SU-DHL-6 (cell line): ENCODE results near the gene EME1.
A peak's percentile ranks its signal among the peaks of the same experiment; 100 is the strongest.

Experiments used
- H2AFZ ChIP-seq: fragments of 200-600 bp; sonication (generic); 2 replicates; pipeline ENCODE4 v1.6.1; 2014; ENCODE audit warnings: low read depth, mild to moderate bottlenecking, moderate library complexity, mixed read lengths, antibody characterized with exemption, low read length; ENCODE audit not compliant: severe bottlenecking
- H3F3A ChIP-seq: fragments of 200-600 bp; shearing (Covaris generic); 2 replicates; pipeline ENCODE4 v1.6.0; 2016; ENCODE audit warnings: antibody characterized with exemption, mild to moderate bottlenecking; ENCODE audit not compliant: insufficient read depth
- H3K27ac ChIP-seq: fragments of 200-600 bp; sonication (generic); 2 replicates; pipeline ENCODE4 v1.5.1; 2016; ENCODE audit warnings: low read depth, mild to moderate bottlenecking, low read length, moderate library complexity, mixed read lengths
- H3K27me3 ChIP-seq: fragments of 200-600 bp; sonication (generic), shearing (Covaris generic); 2 replicates; pipeline ENCODE4 v1.6.0; 2014; ENCODE audit warnings: mild to moderate bottlenecking, low read length
- H3K36me3 ChIP-seq: fragments of 200-600 bp; sonication (generic); 2 replicates; pipeline ENCODE4 v1.6.1; 2014; ENCODE audit warnings: mild to moderate bottlenecking, low read length, mixed read lengths
- H3K4me2 ChIP-seq: fragments of 300-600, 200-600 bp; shearing (Covaris generic), sonication (generic); 2 replicates; pipeline ENCODE4 v1.6.0; 2014; ENCODE audit warnings: low read length, low read depth, mild to moderate bottlenecking; ENCODE audit not compliant: poor library complexity, severe bottlenecking
- H3K4me3 ChIP-seq: fragments of 200-600 bp; sonication (generic); 2 replicates; pipeline ENCODE4 v1.5.1; 2014; ENCODE audit warnings: antibody characterized with exemption, low read length, mild to moderate bottlenecking, mixed read lengths; ENCODE audit not compliant: insufficient read depth, poor library complexity, severe bottlenecking
- H3K79me2 ChIP-seq: fragments of 200-600 bp; sonication (generic); 2 replicates; pipeline ENCODE4 v1.6.1; 2014; ENCODE audit warnings: mild to moderate bottlenecking, low read length, moderate library complexity; ENCODE audit not compliant: insufficient read depth
- H3K9ac ChIP-seq: fragments of 200-600 bp; sonication (generic); 2 replicates; pipeline ENCODE4 v1.7.0; 2014; ENCODE audit warnings: mild to moderate bottlenecking, low read length
- H3K9me2 ChIP-seq: fragments of 200-600 bp; sonication (generic); replicated peaks from 2 replicates; pipeline ENCODE4 v1.6.1; 2014; ENCODE audit warnings: low read length; ENCODE audit not compliant: insufficient read depth
- H3K9me3 ChIP-seq: fragments of 200-600 bp; sonication (generic); 2 replicates; pipeline ENCODE4 v1.6.1; 2014; ENCODE audit warnings: low read length, mixed read lengths; ENCODE audit not compliant: insufficient read depth
- H4K20me1 ChIP-seq: fragments of 200-600 bp; sonication (generic); 2 replicates; pipeline ENCODE4 v1.6.1; 2014; ENCODE audit warnings: low read depth, mild to moderate bottlenecking, antibody characterized with exemption, low read length, moderate library complexity, mixed read lengths
- EZH2phosphoT487 ChIP-seq: fragments of 200-600 bp; sonication (generic), shearing (Covaris generic); conservative IDR thresholded peaks from 2 replicates; pipeline ENCODE4 v1.6.1; 2018; ENCODE audit warnings: mild to moderate bottlenecking, antibody characterized with exemption, low read length, moderate library complexity, mixed read lengths
- TF ChIP-seq, protein P1 (sequence below): fragments of 200-600 bp; sonication (generic); IDR thresholded peaks from one replicate; pipeline ENCODE4 v1.5.1; 2017; ENCODE audit warnings: antibody characterized with exemption, mild to moderate bottlenecking, low read length, moderate library complexity; ENCODE audit not compliant: insufficient read depth, poor library complexity, severe bottlenecking

EME1 gene

DNA sequence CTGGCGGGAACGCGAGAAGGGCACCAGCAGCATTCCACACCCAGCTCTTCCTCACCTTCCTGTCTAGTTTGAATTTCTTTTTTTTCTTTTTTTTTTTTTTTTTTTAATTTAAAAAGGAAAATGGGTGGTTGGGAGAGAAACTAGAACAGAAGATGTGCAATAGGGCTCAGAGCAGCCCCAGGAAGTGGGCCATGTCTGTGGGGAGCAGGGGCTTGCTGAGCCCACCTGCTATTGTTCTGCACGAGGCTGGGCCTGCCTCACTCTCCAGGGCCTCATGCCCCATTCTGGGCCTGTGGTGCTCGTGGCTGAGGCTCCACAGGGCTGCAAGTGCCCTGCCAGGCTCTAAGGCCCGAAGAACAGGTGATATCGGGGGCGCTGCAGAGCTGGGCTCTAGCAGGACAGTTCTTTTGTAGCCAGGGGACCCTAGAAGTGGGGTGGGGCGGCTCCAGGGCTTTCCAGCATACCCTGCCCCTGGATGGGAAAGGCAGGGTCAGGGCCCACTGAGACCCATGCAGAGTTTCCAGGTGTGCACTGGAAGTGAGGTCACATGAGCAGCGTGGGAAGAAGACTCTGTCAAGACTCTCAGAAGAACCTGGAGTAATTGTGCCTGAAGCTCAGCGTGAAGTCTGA is 12.4 kb upstream of the EME1 start:
- Histone ChIP-seq H3K9ac (no peak overlapping the region), H3F3A (0 out of 2 replicates have a peak, but pooled peaks cover 6% of the 10 kb centered on the region), H3K9me3 (no peaks in the 10 kb centered on the region), H3K4me2 (no peak overlapping the region), H3K36me3 (no peaks in the 10 kb centered on the region), H3K27me3 (no peaks in the 10 kb centered on the region), H3K4me3 (no peak overlapping the region), H3K79me2 (no peaks in the 10 kb centered on the region), H4K20me1 (no peaks in the 10 kb centered on the region), H3K27ac (no peak overlapping the region), H3K9me2 (no peaks in the 10 kb centered on the region), H2AFZ (no peak overlapping the region)
- no peak for TF ChIP-seq EZH2phosphoT487
- TF ChIP-seq, protein P1, sequence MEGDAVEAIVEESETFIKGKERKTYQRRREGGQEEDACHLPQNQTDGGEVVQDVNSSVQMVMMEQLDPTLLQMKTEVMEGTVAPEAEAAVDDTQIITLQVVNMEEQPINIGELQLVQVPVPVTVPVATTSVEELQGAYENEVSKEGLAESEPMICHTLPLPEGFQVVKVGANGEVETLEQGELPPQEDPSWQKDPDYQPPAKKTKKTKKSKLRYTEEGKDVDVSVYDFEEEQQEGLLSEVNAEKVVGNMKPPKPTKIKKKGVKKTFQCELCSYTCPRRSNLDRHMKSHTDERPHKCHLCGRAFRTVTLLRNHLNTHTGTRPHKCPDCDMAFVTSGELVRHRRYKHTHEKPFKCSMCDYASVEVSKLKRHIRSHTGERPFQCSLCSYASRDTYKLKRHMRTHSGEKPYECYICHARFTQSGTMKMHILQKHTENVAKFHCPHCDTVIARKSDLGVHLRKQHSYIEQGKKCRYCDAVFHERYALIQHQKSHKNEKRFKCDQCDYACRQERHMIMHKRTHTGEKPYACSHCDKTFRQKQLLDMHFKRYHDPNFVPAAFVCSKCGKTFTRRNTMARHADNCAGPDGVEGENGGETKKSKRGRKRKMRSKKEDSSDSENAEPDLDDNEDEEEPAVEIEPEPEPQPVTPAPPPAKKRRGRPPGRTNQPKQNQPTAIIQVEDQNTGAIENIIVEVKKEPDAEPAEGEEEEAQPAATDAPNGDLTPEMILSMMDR, result no peak

GRCh38 chr17:50361561-50362480 is 11.2 kb upstream of the EME1 start:
- no peaks in the 10 kb centered on the region for H3K79me2 ChIP-seq
- no peak for TF ChIP-seq EZH2phosphoT487
- TF ChIP-seq, protein P1, result peak; percentile 84
- no peaks in the 10 kb centered on the region for H3K36me3 ChIP-seq
- H3K27ac ChIP-seq, result no peak overlapping the region
- no peak overlapping the region for H3K4me3 ChIP-seq
- H3K4me2 ChIP-seq, result no peak overlapping the region
- no peaks in the 10 kb centered on the region for H4K20me1 ChIP-seq
- H2AFZ ChIP-seq, result no peak overlapping the region
- H3K9me2 ChIP-seq, result no peaks in the 10 kb centered on the region
- H3K9ac ChIP-seq, result no peak overlapping the region
- no peaks in the 10 kb centered on the region for H3K9me3 ChIP-seq
- no peaks in the 10 kb centered on the region for H3K27me3 ChIP-seq
- H3F3A ChIP-seq, result 0 out of 2 replicates have a peak, but pooled peaks cover 6% of the 10 kb centered on the region

DNA sequence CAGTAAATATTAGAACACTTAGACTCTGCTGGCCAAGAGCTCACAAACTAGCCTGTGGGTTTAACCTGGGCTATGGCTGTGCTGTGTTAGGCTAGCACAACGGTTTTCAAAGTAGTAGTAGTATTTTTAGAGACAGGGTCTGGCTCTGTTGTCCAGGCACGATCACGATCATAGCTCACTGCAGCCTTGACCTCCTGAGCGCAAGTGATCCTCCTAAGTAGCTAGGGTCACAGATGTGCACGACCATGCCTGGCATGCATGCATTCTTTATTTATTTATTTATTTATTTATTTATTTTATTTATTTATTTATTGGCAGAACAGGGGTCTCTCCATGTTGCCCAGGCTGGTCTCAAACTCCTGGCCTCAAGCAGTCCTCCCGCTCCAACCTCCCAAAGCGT is 10.4 kb upstream of the EME1 start:
- no peak overlapping the region for H2AFZ ChIP-seq
- H3K79me2 ChIP-seq, result no peaks in the 10 kb centered on the region
- no peak overlapping the region for H3K4me2 ChIP-seq
- H3K27ac ChIP-seq, result no peak overlapping the region
- no peaks in the 10 kb centered on the region for H3K9me3 ChIP-seq
- H3K36me3 ChIP-seq, result no peaks in the 10 kb centered on the region
- H4K20me1 ChIP-seq, result no peaks in the 10 kb centered on the region
- no peak overlapping the region for H3K4me3 ChIP-seq
- 0 out of 2 replicates have a peak, but pooled peaks cover 6% of the 10 kb centered on the region for H3F3A ChIP-seq
- TF ChIP-seq, protein P1, result no peak
- TF ChIP-seq EZH2phosphoT487, result no peak
- H3K27me3 ChIP-seq, result no peaks in the 10 kb centered on the region
- no peak overlapping the region for H3K9ac ChIP-seq
- no peaks in the 10 kb centered on the region for H3K9me2 ChIP-seq
